H9 (cell line): Measurements from ENCODE around the gene EMC8. TPM values are rescaled to one million over a fixed set of nuclear protein-coding genes. Genes with fewer than 3 reads are reported as not detected.
A peak's percentile ranks its signal among the peaks of the same experiment; 100 is the strongest.

Experiments
- DNase-seq: peaks from one replicate; pipeline ENCODE4 v3.0.0-alpha.2; 2017
- H2AFZ ChIP-seq: one replicate; pipeline ENCODE4 v1.6.1; 2013; ENCODE audit warnings: mild to moderate bottlenecking, low read length, control low read depth, moderate library complexity
- H2AK5ac ChIP-seq: 2 replicates; pipeline ENCODE4 v1.6.1; 2013; ENCODE audit warnings: low read length, control low read depth, mixed read lengths; ENCODE audit not compliant: insufficient read length
- H2BK120ac ChIP-seq: one replicate; pipeline ENCODE4 v1.6.1; 2013; ENCODE audit warnings: low read depth, mild to moderate bottlenecking, low read length, control low read depth, inconsistent platforms; ENCODE audit not compliant: poor library complexity, severe bottlenecking
- H2BK12ac ChIP-seq: 2 replicates; pipeline ENCODE4 v1.6.1; 2013; ENCODE audit warnings: low read length, control low read depth, mixed read lengths, low read depth; ENCODE audit not compliant: insufficient read length
- H2BK15ac ChIP-seq: 2 replicates; pipeline ENCODE4 v1.6.1; 2013; ENCODE audit warnings: low read depth, low read length, control low read depth
- H2BK20ac ChIP-seq: one replicate; pipeline ENCODE4 v1.6.1; 2013; ENCODE audit warnings: low read depth, mild to moderate bottlenecking, low read length, control low read depth, inconsistent platforms; ENCODE audit not compliant: poor library complexity, severe bottlenecking
- H2BK5ac ChIP-seq: 2 replicates; pipeline ENCODE4 v1.6.1; 2013; ENCODE audit warnings: low read length, control low read depth, mixed read lengths; ENCODE audit not compliant: insufficient read length
- H3K14ac ChIP-seq: 2 replicates; pipeline ENCODE4 v1.6.1; 2013; ENCODE audit warnings: low read length, control low read depth; ENCODE audit not compliant: insufficient read depth
- H3K18ac ChIP-seq: 2 replicates; pipeline ENCODE4 v1.6.1; 2013; ENCODE audit warnings: low read depth, mild to moderate bottlenecking, mixed read lengths, low read length, control low read depth; ENCODE audit not compliant: insufficient read length
- H3K23ac ChIP-seq: 2 replicates; pipeline ENCODE4 v1.6.1; 2013; ENCODE audit warnings: low read length, control low read depth, mixed read lengths, low read depth; ENCODE audit not compliant: insufficient read length
- H3K23me2 ChIP-seq: 2 replicates; pipeline ENCODE4 v1.6.1; 2013; ENCODE audit warnings: low read depth, mild to moderate bottlenecking, mixed read lengths, low read length, control low read depth; ENCODE audit not compliant: insufficient read length, poor library complexity, severe bottlenecking
- H3K27ac ChIP-seq: 2 replicates; pipeline ENCODE4 v1.5.1; 2013; ENCODE audit warnings: low read length, control low read depth, mixed read lengths, low read depth; ENCODE audit not compliant: insufficient read length
- H3K27me3 ChIP-seq: 2 replicates; pipeline ENCODE4 v1.6.1; 2013; ENCODE audit warnings: low read length, control low read depth, inconsistent platforms; ENCODE audit not compliant: insufficient read depth
- H3K4ac ChIP-seq: 2 replicates; pipeline ENCODE4 v1.6.1; 2013; ENCODE audit warnings: low read depth, mild to moderate bottlenecking, control low read depth, inconsistent platforms, low read length, moderate library complexity
- H3K4me1 ChIP-seq: 2 replicates; pipeline ENCODE4 v1.6.1; 2013; ENCODE audit warnings: low read length, control low read depth, inconsistent platforms; ENCODE audit not compliant: insufficient read depth
- H3K4me2 ChIP-seq: 2 replicates; pipeline ENCODE4 v1.6.1; 2013; ENCODE audit warnings: low read length, control low read depth, mixed read lengths; ENCODE audit not compliant: insufficient read length, insufficient read depth
- H3K56ac ChIP-seq: 2 replicates; pipeline ENCODE4 v1.6.1; 2013; ENCODE audit warnings: low read depth, mild to moderate bottlenecking, mixed read lengths, low read length, control low read depth; ENCODE audit not compliant: insufficient read length
- H3K79me1 ChIP-seq: 2 replicates; pipeline ENCODE4 v1.6.1; 2013; ENCODE audit warnings: low read depth, mild to moderate bottlenecking, moderate library complexity, low read length, control low read depth, inconsistent platforms; ENCODE audit not compliant: insufficient read depth, poor library complexity, severe bottlenecking
- H3K79me2 ChIP-seq: 2 replicates; pipeline ENCODE4 v1.6.1; 2013; ENCODE audit warnings: low read length, control low read depth, inconsistent platforms; ENCODE audit not compliant: insufficient read depth
- H3K9ac ChIP-seq: 2 replicates; pipeline ENCODE4 v1.6.1; 2013; ENCODE audit warnings: low read length, control low read depth, mixed read lengths; ENCODE audit not compliant: insufficient read length; ENCODE audit errors: extremely low read depth
- H3K9me3 ChIP-seq: one replicate; pipeline ENCODE4 v1.6.1; 2013; ENCODE audit warnings: low read depth, low read length, inconsistent platforms; ENCODE audit not compliant: control insufficient read depth
- H3T11ph ChIP-seq: one replicate; pipeline ENCODE4 v1.6.1; 2013; ENCODE audit warnings: mild to moderate bottlenecking, low read length, control low read depth, inconsistent platforms
- H4K20me1 ChIP-seq: one replicate; pipeline ENCODE4 v1.6.1; 2013; ENCODE audit not compliant: control insufficient read depth, insufficient read length, insufficient read depth
- H4K5ac ChIP-seq: 2 replicates; pipeline ENCODE4 v1.6.1; 2013; ENCODE audit warnings: low read depth, mild to moderate bottlenecking, mixed read lengths, low read length, control low read depth; ENCODE audit not compliant: insufficient read length
- H4K8ac ChIP-seq: replicated peaks from 2 replicates; pipeline ENCODE4 v1.6.1; 2013; ENCODE audit warnings: low read length, control low read depth, mixed read lengths, low read depth; ENCODE audit not compliant: insufficient read length
- H4K91ac ChIP-seq: 2 replicates; pipeline ENCODE4 v1.6.1; 2013; ENCODE audit warnings: low read depth, mild to moderate bottlenecking, moderate library complexity, mixed read lengths, low read length, control low read depth; ENCODE audit not compliant: insufficient read length
- H3K27ac Mint-ChIP-seq, 3 experiments: 2 replicates in 2 of 3; 3 replicates in 1 of 3; pipeline ENCODE4 v1.8.0; 2020 to 2021; ENCODE audit warnings: mixed read lengths in 3 of 3, mild to moderate bottlenecking in 1 of 3, moderate library complexity in 1 of 3
- H3K27me3 Mint-ChIP-seq: 2 replicates; pipeline ENCODE4 v1.8.0; 2021; ENCODE audit warnings: low read depth, mild to moderate bottlenecking, moderate library complexity, mixed read lengths
- H3K36me3 Mint-ChIP-seq, 3 experiments: 2 replicates in 2 of 3; 3 replicates in 1 of 3; pipeline ENCODE4 v1.8.0; 2020 to 2021; ENCODE audit warnings: low read depth in 3 of 3, mixed read lengths in 3 of 3; ENCODE audit not compliant: insufficient read depth in 1 of 3
- H3K4me1 Mint-ChIP-seq, 2 experiments: 2 replicates each; pipeline ENCODE4 v1.8.0; 2020; ENCODE audit warnings: mixed read lengths in 2 of 2
- H3K4me3 Mint-ChIP-seq, 2 experiments: 2 replicates in 1 of 2; 3 replicates in 1 of 2; pipeline ENCODE4 v1.8.0; 2020 to 2021; ENCODE audit warnings: mild to moderate bottlenecking in 2 of 2, mixed read lengths in 2 of 2, moderate library complexity in 1 of 2
- H3K9me3 Mint-ChIP-seq, 2 experiments: 2 replicates in 1 of 2; 3 replicates in 1 of 2; pipeline ENCODE4 v1.8.0; 2020; ENCODE audit warnings: mild to moderate bottlenecking in 2 of 2, mixed read lengths in 2 of 2, moderate library complexity in 1 of 2
- CTCF ChIP-seq: fragments of 200-600 bp; sonication (generic); conservative IDR thresholded peaks from 3 replicates; pipeline ENCODE4 v1.8.0; 2021; ENCODE audit warnings: antibody characterized with exemption, mild to moderate bottlenecking
- WGBS: extraction: QIAGEN DNeasy Blood & Tissue Kit; methylation state at CpG from one replicate; pipeline ENCODE4 v1.1.7; 2013; ENCODE audit warnings: missing lambda C conversion rate, low lambda C conversion rate, mixed read lengths; ENCODE audit not compliant: insufficient read length; ENCODE audit errors: extremely low coverage; 5-methylcytosine and 5-hydroxymethylcytosine counted together
- total RNA-seq: library from RNA; stranded (reverse); gene quantifications from 2 replicates; pipeline ENCODE4 v1.2.1, GENCODE V29; 2021

The EMC8 gene
- total RNA-seq, 1 experiment from 2014 or later, result 52.3 TPM

- Histone ChIP-seq H3K14ac (no peak overlapping the region), H3K79me2 (no peaks in the 10 kb centered on the region), H2BK12ac (no peak overlapping the region), H3K23ac (no peak overlapping the region), H2BK5ac (no peak overlapping the region), H4K8ac (no peak overlapping the region), H3K27me3 (no peaks in the 10 kb centered on the region; the same call in 1 of the 2 replicates), H4K5ac (no peak overlapping the region), H3K79me1 (no peaks in the 10 kb centered on the region), H2BK20ac (no peak overlapping the region), H3K56ac (no peak overlapping the region), H3K27ac (no peak overlapping the region), H3K23me2 (peaks cover 8% of the 10 kb centered on the region), H2AK5ac (no peak overlapping the region), H3K9ac (no peak overlapping the region), H2AFZ (no peak overlapping the region), H2BK15ac (no peak overlapping the region), H3K4me1 (no peaks in the 10 kb centered on the region; the same call in 1 of the 2 replicates), H3K18ac (no peak overlapping the region), H3K4me2 (no peak overlapping the region), H4K91ac (no peak overlapping the region), H4K20me1 (no peaks in the 10 kb centered on the region), H3K4ac (no peak overlapping the region), H2BK120ac (no peak overlapping the region), H3T11ph (no peak overlapping the region), H3K9me3 (no peaks in the 10 kb centered on the region)
- no peak overlapping the region for H3K27ac Mint-ChIP-seq
- peak; percentile 46; the same call in 2 of the 3 replicates for TF ChIP-seq CTCF
- H3K9me3 Mint-ChIP-seq, result no peaks in the 10 kb centered on the region
- no peaks in the 10 kb centered on the region; a peak in 1 of 7 replicates for H3K36me3 Mint-ChIP-seq
- H3K27me3 Mint-ChIP-seq, result peaks cover 37% of the 10 kb centered on the region
- peak overlapping the region in 1 of 2 experiments; percentile 3; a peak in 1 of 5 replicates for H3K4me3 Mint-ChIP-seq
- DNase-seq, result peak; percentile 77
- peaks cover 34 to 41% of the 10 kb centered on the region in 2 experiments for H3K4me1 Mint-ChIP-seq
- no CpG with 5 or more reads among the region's 21 CpGs for WGBS
Observed at GRCh38 chr16:85752511-85753420, 46.6 kb downstream of the EMC8 start.
